ENCODE results near the gene GLIS2.

GRCh38 chr16:4361033-4361943, 45.4 kb downstream of the GLIS2 start:
- no peak for TF ChIP-seq CTCF (IDR thresholded peaks at IDR 0.05)
- no peak for TF ChIP-seq ZFX (IDR thresholded peaks at IDR 0.05; ENCODE audit: borderline replicate concordance)

All from 22Rv1 (cell line).